Ishikawa (cell line): ENCODE measurements around the gene SLAMF1.

Experiments used
- CEBPB ChIP-seq: IDR thresholded peaks from 2 replicates; pipeline ENCODE4 v1.6.1; 2012
- CREB1 ChIP-seq: IDR thresholded peaks from 2 replicates; pipeline ENCODE4 v1.6.1; 2012; ENCODE audit warnings: low read depth
- EGR1 ChIP-seq: IDR thresholded peaks from 2 replicates; pipeline ENCODE4 v1.6.1; 2012
- EP300 ChIP-seq: IDR thresholded peaks from 2 replicates; pipeline ENCODE4 v1.6.1; 2012; ENCODE audit warnings: borderline replicate concordance
- FOXM1 ChIP-seq: IDR thresholded peaks from 2 replicates; pipeline ENCODE4 v1.6.1; 2012; ENCODE audit warnings: low read depth, borderline replicate concordance
- NFIC ChIP-seq: IDR thresholded peaks from 2 replicates; pipeline ENCODE4 v1.6.1; 2012
- RAD21 ChIP-seq: IDR thresholded peaks from 2 replicates; pipeline ENCODE4 v1.6.1; 2012; ENCODE audit warnings: low read depth
- TAF1 ChIP-seq: IDR thresholded peaks from 2 replicates; pipeline ENCODE4 v1.6.1; 2012; ENCODE audit warnings: low read depth, mild to moderate bottlenecking
- TEAD4 ChIP-seq: IDR thresholded peaks from 2 replicates; pipeline ENCODE4 v1.6.1; 2012
- TF ChIP-seq, protein P1 (sequence below): IDR thresholded peaks from 2 replicates; pipeline ENCODE4 v1.6.1; 2012; ENCODE audit warnings: low read depth, mild to moderate bottlenecking
- TF ChIP-seq, protein P2 (sequence below): IDR thresholded peaks from 2 replicates; pipeline ENCODE4 v1.6.1; 2012
- TF ChIP-seq, protein P3 (sequence below): IDR thresholded peaks from 2 replicates; pipeline ENCODE4 v1.6.1; 2012

DNA sequence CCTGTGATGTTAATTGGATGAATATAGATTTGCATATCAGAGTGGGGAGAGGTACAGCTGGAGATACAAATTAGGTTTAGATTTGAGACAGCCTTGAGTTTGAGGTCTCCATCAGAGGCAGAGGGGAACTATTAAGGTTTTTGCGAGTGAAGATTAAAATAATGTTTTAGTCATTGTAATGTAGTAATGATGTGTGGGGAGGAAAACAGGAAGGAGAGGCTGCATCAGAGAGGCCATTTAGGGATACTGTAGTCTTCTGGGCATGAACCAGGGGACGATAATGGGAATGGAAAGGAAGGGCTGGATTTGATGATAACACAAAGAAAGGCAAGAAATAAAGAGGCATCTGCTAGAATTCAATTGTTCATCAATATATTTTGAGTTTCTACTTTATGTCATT is 77.0 kb downstream of the SLAMF1 start:
- TF ChIP-seq RAD21: no peak
- TF ChIP-seq CREB1: no peak
- TF ChIP-seq NFIC: no peak
- TF ChIP-seq EP300: no peak
- TF ChIP-seq, protein P1, sequence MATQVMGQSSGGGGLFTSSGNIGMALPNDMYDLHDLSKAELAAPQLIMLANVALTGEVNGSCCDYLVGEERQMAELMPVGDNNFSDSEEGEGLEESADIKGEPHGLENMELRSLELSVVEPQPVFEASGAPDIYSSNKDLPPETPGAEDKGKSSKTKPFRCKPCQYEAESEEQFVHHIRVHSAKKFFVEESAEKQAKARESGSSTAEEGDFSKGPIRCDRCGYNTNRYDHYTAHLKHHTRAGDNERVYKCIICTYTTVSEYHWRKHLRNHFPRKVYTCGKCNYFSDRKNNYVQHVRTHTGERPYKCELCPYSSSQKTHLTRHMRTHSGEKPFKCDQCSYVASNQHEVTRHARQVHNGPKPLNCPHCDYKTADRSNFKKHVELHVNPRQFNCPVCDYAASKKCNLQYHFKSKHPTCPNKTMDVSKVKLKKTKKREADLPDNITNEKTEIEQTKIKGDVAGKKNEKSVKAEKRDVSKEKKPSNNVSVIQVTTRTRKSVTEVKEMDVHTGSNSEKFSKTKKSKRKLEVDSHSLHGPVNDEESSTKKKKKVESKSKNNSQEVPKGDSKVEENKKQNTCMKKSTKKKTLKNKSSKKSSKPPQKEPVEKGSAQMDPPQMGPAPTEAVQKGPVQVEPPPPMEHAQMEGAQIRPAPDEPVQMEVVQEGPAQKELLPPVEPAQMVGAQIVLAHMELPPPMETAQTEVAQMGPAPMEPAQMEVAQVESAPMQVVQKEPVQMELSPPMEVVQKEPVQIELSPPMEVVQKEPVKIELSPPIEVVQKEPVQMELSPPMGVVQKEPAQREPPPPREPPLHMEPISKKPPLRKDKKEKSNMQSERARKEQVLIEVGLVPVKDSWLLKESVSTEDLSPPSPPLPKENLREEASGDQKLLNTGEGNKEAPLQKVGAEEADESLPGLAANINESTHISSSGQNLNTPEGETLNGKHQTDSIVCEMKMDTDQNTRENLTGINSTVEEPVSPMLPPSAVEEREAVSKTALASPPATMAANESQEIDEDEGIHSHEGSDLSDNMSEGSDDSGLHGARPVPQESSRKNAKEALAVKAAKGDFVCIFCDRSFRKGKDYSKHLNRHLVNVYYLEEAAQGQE: no peak
- TF ChIP-seq, protein P2, sequence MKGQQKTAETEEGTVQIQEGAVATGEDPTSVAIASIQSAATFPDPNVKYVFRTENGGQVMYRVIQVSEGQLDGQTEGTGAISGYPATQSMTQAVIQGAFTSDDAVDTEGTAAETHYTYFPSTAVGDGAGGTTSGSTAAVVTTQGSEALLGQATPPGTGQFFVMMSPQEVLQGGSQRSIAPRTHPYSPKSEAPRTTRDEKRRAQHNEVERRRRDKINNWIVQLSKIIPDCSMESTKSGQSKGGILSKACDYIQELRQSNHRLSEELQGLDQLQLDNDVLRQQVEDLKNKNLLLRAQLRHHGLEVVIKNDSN: no peak
- no peak for TF ChIP-seq TAF1
- TF ChIP-seq CEBPB: no peak
- no peak for TF ChIP-seq EGR1
- TF ChIP-seq FOXM1: no peak
- TF ChIP-seq, protein P3, sequence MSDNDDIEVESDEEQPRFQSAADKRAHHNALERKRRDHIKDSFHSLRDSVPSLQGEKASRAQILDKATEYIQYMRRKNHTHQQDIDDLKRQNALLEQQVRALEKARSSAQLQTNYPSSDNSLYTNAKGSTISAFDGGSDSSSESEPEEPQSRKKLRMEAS: no peak
- no peak for TF ChIP-seq TEAD4
